Islet precursor cell (in vitro differentiated cells): ENCODE data around the gene HORMAD2.
A peak's percentile ranks its signal among the peaks of the same experiment; 100 is the strongest.

ENCODE experiments used
- DNase-seq: peaks from one replicate; pipeline ENCODE4 v3.0.0-alpha.2; 2018

Gene HORMAD2

GRCh38 chr22:30175690-30176288, 95.5 kb downstream of the HORMAD2 start:
- DNase-seq, result no peak

- no peak for DNase-seq
Measured at GRCh38 chr22:30176431-30176830, 96.2 kb downstream of the HORMAD2 start.

- DNase-seq, result no peak
Measured at GRCh38 chr22:30178181-30179126, 98.2 kb downstream of the HORMAD2 start.

- DNase-seq, result no peak
Measured at GRCh38 chr22:30180616-30181015, 100.4 kb downstream of the HORMAD2 start.

- DNase-seq, result no peak
Measured at GRCh38 chr22:30181459-30182349, 101.4 kb downstream of the HORMAD2 start.

GRCh38 chr22:30182350-30182745, 102.1 kb downstream of the HORMAD2 start:
- peak; percentile 65 for DNase-seq

- no peak for DNase-seq
Measured at GRCh38 chr22:30182815-30183214, 102.6 kb downstream of the HORMAD2 start.

GRCh38 chr22:30183271-30183670, 103.0 kb downstream of the HORMAD2 start:
- peak; percentile 75 for DNase-seq

- DNase-seq, result peak; percentile 65
Measured at GRCh38 chr22:30183861-30184278, 103.6 kb downstream of the HORMAD2 start.

- DNase-seq, result no peak
Measured at GRCh38 chr22:30185129-30185528, 104.9 kb downstream of the HORMAD2 start.

GRCh38 chr22:30185549-30185948, 105.3 kb downstream of the HORMAD2 start:
- no peak for DNase-seq

GRCh38 chr22:30186041-30186440, 105.8 kb downstream of the HORMAD2 start:
- no peak for DNase-seq

- DNase-seq, result no peak
Measured at GRCh38 chr22:30186510-30186909, 106.2 kb downstream of the HORMAD2 start.

- no peak for DNase-seq
Measured at GRCh38 chr22:30187094-30187493, 106.8 kb downstream of the HORMAD2 start.

GRCh38 chr22:30187529-30188407, 107.5 kb downstream of the HORMAD2 start:
- no peak for DNase-seq

- no peak for DNase-seq
Measured at GRCh38 chr22:30188911-30189310, 108.6 kb downstream of the HORMAD2 start.

- DNase-seq, result no peak
Measured at GRCh38 chr22:30190574-30190973, 110.3 kb downstream of the HORMAD2 start.

GRCh38 chr22:30191040-30191701, 110.9 kb downstream of the HORMAD2 start:
- DNase-seq, result no peak

- no peak for DNase-seq
Measured at GRCh38 chr22:30192427-30192826, 112.2 kb downstream of the HORMAD2 start.

- DNase-seq, result no peak
Measured at GRCh38 chr22:30193031-30193775, 112.9 kb downstream of the HORMAD2 start.
